Trophoblast cell (in vitro differentiated cells and primary cell): ENCODE data around the gene ZNF669.
"Not testable (repeated sequence)": the region's sequence is repeated elsewhere in the genome, so short reads cannot be mapped to it uniquely, and the experiment has no call there.

ENCODE experiments used
- DNase-seq, 2 donors: peaks; one replicate each; pipeline ENCODE4 v3.0.0-alpha.2; 2016
- H2AFZ ChIP-seq: 2 replicates; pipeline ENCODE4 v1.6.1; 2013; ENCODE audit warnings: low read length, moderate library complexity, mild to moderate bottlenecking; ENCODE audit not compliant: insufficient read depth, poor library complexity
- H2AK5ac ChIP-seq: 2 replicates; pipeline ENCODE4 v1.6.1; 2013; ENCODE audit warnings: mild to moderate bottlenecking, low read length
- H2BK120ac ChIP-seq: 2 replicates; pipeline ENCODE4 v1.6.1; 2013; ENCODE audit warnings: low read length, mild to moderate bottlenecking, moderate library complexity; ENCODE audit not compliant: insufficient read depth, poor library complexity
- H2BK12ac ChIP-seq: 2 replicates; pipeline ENCODE4 v1.6.1; 2013; ENCODE audit warnings: mild to moderate bottlenecking, low read length, moderate library complexity
- H2BK5ac ChIP-seq: 2 replicates; pipeline ENCODE4 v1.6.1; 2013; ENCODE audit warnings: low read length, low read depth, moderate library complexity, mild to moderate bottlenecking; ENCODE audit not compliant: poor library complexity
- H3K14ac ChIP-seq: 2 replicates; pipeline ENCODE4 v1.6.1; 2013; ENCODE audit warnings: mild to moderate bottlenecking, low read length
- H3K18ac ChIP-seq: 2 replicates; pipeline ENCODE4 v1.6.1; 2013; ENCODE audit warnings: mild to moderate bottlenecking, low read length
- H3K23ac ChIP-seq: 2 replicates; pipeline ENCODE4 v1.6.1; 2013; ENCODE audit warnings: low read length
- H3K27ac ChIP-seq: 2 replicates; pipeline ENCODE4 v1.5.1; 2013; ENCODE audit warnings: low read depth, mild to moderate bottlenecking, inconsistent platforms, low read length, moderate library complexity
- H3K27me3 ChIP-seq: 2 replicates; pipeline ENCODE4 v1.6.1; 2013; ENCODE audit warnings: inconsistent platforms, mild to moderate bottlenecking, low read length, moderate library complexity; ENCODE audit not compliant: insufficient read depth
- H3K36me3 ChIP-seq, 2 experiments: 1 replicate in 1 of 2; 2 replicates in 1 of 2; pipeline ENCODE4 v1.6.1; 2013; ENCODE audit warnings: low read length in 2 of 2, mild to moderate bottlenecking in 2 of 2, moderate library complexity in 1 of 2; ENCODE audit not compliant: insufficient read depth in 2 of 2, control insufficient read depth in 1 of 2
- H3K4ac ChIP-seq: 2 replicates; pipeline ENCODE4 v1.6.1; 2013; ENCODE audit warnings: low read depth, mild to moderate bottlenecking, low read length, moderate library complexity
- H3K4me1 ChIP-seq, 2 experiments: 1 replicate in 1 of 2; 2 replicates in 1 of 2; pipeline ENCODE4 v1.6.1; 2013; ENCODE audit warnings: low read length in 2 of 2, mild to moderate bottlenecking in 2 of 2, moderate library complexity in 1 of 2; ENCODE audit not compliant: insufficient read depth in 2 of 2, control insufficient read depth in 1 of 2
- H3K4me2 ChIP-seq: 2 replicates; pipeline ENCODE4 v1.6.1; 2013; ENCODE audit warnings: inconsistent platforms, mild to moderate bottlenecking, low read length, moderate library complexity
- H3K4me3 ChIP-seq: 2 replicates; pipeline ENCODE4 v1.5.1; 2013; ENCODE audit warnings: mild to moderate bottlenecking, low read depth, low read length, inconsistent platforms
- H3K79me1 ChIP-seq: one replicate; pipeline ENCODE4 v1.6.1; 2013; ENCODE audit warnings: low read length
- H3K79me2 ChIP-seq: 2 replicates; pipeline ENCODE4 v1.6.1; 2013; ENCODE audit warnings: low read length, mild to moderate bottlenecking; ENCODE audit not compliant: control insufficient read depth, insufficient read depth, poor library complexity
- H3K9ac ChIP-seq: 2 replicates; pipeline ENCODE4 v1.6.1; 2013; ENCODE audit warnings: mild to moderate bottlenecking, low read length
- H3K9me3 ChIP-seq: 2 replicates; pipeline ENCODE4 v1.6.1; 2013; ENCODE audit warnings: low read depth, mild to moderate bottlenecking, control low read depth, inconsistent platforms, low read length; ENCODE audit not compliant: insufficient read depth
- H4K12ac ChIP-seq: 2 replicates; pipeline ENCODE4 v1.6.1; 2013; ENCODE audit warnings: low read depth, mild to moderate bottlenecking, low read length, moderate library complexity
- H4K8ac ChIP-seq: 2 replicates; pipeline ENCODE4 v1.6.1; 2013; ENCODE audit warnings: low read depth, mild to moderate bottlenecking, low read length, moderate library complexity
- H4K91ac ChIP-seq: one replicate; pipeline ENCODE4 v1.6.1; 2013; ENCODE audit warnings: low read depth, mild to moderate bottlenecking, low read length, moderate library complexity
- WGBS: extraction: QIAGEN DNeasy Blood & Tissue Kit; methylation state at CpG from one replicate; pipeline ENCODE4 v1.1.7; 2013; ENCODE audit warnings: missing lambda C conversion rate; ENCODE audit not compliant: insufficient read length, insufficient coverage; ENCODE audit errors: extremely low coverage; 5-methylcytosine and 5-hydroxymethylcytosine counted together

Gene ZNF669

DNA sequence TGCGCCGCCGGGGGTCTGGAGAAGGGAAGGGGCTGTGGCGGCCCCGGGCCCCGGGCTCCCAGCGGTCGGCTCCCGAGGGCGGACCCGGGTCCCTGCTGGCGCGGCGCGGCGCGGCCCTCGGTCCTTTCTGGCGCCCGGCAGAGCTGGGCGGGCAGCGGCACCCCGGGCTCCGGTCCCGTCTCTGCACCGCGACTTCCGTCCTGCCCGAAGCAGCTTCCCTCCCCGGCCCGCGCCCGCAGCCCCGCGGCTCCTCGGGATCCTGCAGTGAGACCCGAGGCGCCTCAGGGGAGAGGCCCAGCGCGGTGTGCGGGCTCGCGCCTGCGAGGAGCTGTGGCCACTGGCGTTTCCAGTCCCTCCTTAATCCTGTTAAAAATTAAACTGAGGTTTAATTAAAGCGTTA, 22.4 kb upstream of the ZNF669 start:
- no CpG with 5 or more reads among the region's 46 CpGs for WGBS
- H3K4me3 ChIP-seq, H4K8ac ChIP-seq, H3K4me1 ChIP-seq, H3K9ac ChIP-seq, H2BK120ac ChIP-seq, H3K27me3 ChIP-seq, H3K9me3 ChIP-seq, H2BK12ac ChIP-seq, H2AFZ ChIP-seq, H3K4me2 ChIP-seq, H4K12ac ChIP-seq, H3K14ac ChIP-seq, H3K18ac ChIP-seq, H4K91ac ChIP-seq, H3K4ac ChIP-seq, H2AK5ac ChIP-seq, H3K79me2 ChIP-seq, DNase-seq, H3K23ac ChIP-seq, H3K27ac ChIP-seq, H3K79me1 ChIP-seq, H2BK5ac ChIP-seq: not testable (repeated sequence)
- peaks cover 13 to 17% of the 10 kb centered on the region in 2 experiments for H3K36me3 ChIP-seq

DNA sequence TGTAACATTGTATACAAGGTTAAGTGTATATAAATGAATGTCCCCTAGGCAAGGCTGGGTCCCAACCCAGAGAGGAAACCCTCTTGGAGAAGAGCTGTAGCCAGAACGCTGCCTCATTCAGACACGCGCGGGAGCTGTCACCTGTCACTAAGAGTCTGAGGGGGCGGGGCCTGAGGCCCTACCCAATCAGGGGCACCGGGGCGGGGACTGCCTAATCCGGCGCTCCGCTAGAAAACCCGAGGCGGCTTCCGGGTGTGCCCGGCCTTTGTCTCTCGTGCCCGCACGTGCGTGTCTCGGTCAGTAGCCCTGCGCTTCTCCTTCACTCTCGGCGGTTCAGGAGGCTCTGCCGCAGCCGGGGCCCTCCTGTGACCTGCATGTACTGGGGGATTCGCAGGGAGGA, 22.0 kb upstream of the ZNF669 start:
- not testable (repeated sequence) for H3K18ac ChIP-seq, H4K91ac ChIP-seq, H3K27me3 ChIP-seq, H3K9ac ChIP-seq, H3K4me2 ChIP-seq, H2BK120ac ChIP-seq, H3K23ac ChIP-seq, H3K79me1 ChIP-seq, H3K14ac ChIP-seq, DNase-seq, H2BK5ac ChIP-seq, H2AFZ ChIP-seq, H4K8ac ChIP-seq, H3K27ac ChIP-seq, H3K4me1 ChIP-seq, H2AK5ac ChIP-seq, H3K79me2 ChIP-seq, H3K9me3 ChIP-seq, H3K4ac ChIP-seq, H2BK12ac ChIP-seq, H3K4me3 ChIP-seq, H4K12ac ChIP-seq
- WGBS, result no CpG with 5 or more reads among the region's 25 CpGs
- H3K36me3 ChIP-seq, result peaks cover 8 to 12% of the 10 kb centered on the region in 2 experiments

DNA sequence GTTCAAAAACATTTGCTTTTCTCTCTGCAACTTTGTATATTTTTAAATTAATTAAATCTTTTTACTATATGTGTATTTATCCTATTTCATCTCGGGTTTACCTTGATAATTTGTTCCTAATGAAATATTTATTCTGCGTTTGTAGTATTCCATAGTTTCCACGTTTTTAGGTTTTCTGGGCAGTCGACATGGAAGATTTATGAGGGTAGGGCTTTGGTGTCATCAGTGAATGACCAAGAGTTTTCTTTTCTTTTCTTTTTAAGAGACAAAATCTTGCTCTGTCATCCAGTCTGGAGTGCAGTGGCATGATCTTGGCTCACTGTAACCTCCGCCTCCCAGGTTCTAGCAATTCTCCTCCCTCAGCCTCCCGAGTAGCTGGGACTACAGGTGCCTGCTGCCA, 17.2 kb upstream of the ZNF669 start:
- Histone ChIP-seq H2AFZ (no peak overlapping the region), H3K14ac (no peak overlapping the region), H3K36me3 (peaks cover 2 to 3% of the 10 kb centered on the region in 2 experiments), H3K4ac (no peak overlapping the region), H2BK120ac (no peak overlapping the region), H3K9ac (no peak overlapping the region), H3K9me3 (peaks cover 2% of the 10 kb centered on the region), H2BK12ac (no peak overlapping the region), H3K79me1 (no peaks in the 10 kb centered on the region), H4K12ac (no peak overlapping the region), H3K4me3 (no peak overlapping the region), H3K23ac (no peak overlapping the region), H2AK5ac (no peak overlapping the region), H3K27ac (no peak overlapping the region), H3K4me1 (no peaks in the 10 kb centered on the region), H4K91ac (no peak overlapping the region), H3K18ac (no peak overlapping the region), H3K79me2 (no peaks in the 10 kb centered on the region), H3K4me2 (no peak overlapping the region), H3K27me3 (no peaks in the 10 kb centered on the region), H4K8ac (no peak overlapping the region), H2BK5ac (no peak overlapping the region)
- no peak for DNase-seq
- WGBS, result no CpG with 5 or more reads among the region's 6 CpGs

DNA sequence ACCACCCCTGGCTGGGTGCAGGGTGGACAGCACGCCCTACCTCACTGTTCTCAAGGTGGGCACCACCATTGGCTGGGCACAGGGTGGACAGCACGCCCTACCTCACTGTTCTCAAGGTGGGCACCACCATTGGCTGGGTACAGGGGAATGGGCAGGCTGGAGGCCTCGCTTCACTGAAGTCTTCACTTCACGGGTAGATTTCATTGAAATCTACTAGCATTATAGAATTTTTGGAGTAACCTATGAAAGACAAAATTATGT, 16.2 kb upstream of the ZNF669 start:
- not testable (repeated sequence) for H2BK12ac ChIP-seq, H3K14ac ChIP-seq, H3K9ac ChIP-seq, H3K36me3 ChIP-seq, H4K12ac ChIP-seq, H3K4me1 ChIP-seq, H3K79me1 ChIP-seq, H4K91ac ChIP-seq, H3K4ac ChIP-seq, DNase-seq, H3K18ac ChIP-seq, H2BK5ac ChIP-seq, H2AFZ ChIP-seq, H3K27ac ChIP-seq, H2AK5ac ChIP-seq, H2BK120ac ChIP-seq, H3K27me3 ChIP-seq, H3K9me3 ChIP-seq, H3K23ac ChIP-seq, H3K79me2 ChIP-seq, H4K8ac ChIP-seq, H3K4me2 ChIP-seq
- no CpG with 5 or more reads among the region's 4 CpGs for WGBS
- H3K4me3 ChIP-seq, result peak overlapping the region; percentile 27
